G401 (cell line): ENCODE measurements around the gene ITIH4. TPM values are rescaled to one million over a fixed set of nuclear protein-coding genes. Genes with fewer than 3 reads are reported as not detected.

Experiments used
- DNase-seq: peaks from one replicate; pipeline ENCODE4 v3.0.0-alpha.2; 2015; ENCODE audit warnings: low spot score
- in situ Hi-C: cut with HindIII; loops from 2 replicates; pipeline ENCODE4 v1.10.0; 2016; ENCODE audit warnings: low sequenced_read_pairs, mixed read lengths
- total RNA-seq: library from RNA; depleted of rRNA; stranded (reverse); fragments of >200 nt; shearing (Covaris generic); gene quantifications from 2 replicates; pipeline ENCODE4 v1.2.3, GENCODE V29; 2014

The ITIH4 gene
- total RNA-seq, 1 experiment from 2014 or later, result 0.68 TPM

- in situ Hi-C loops, result no loop called here
Observed at GRCh38 chr3:52789746-52790040, 40.8 kb downstream of the ITIH4 start.

GRCh38 chr3:52788890-52789745 is 41.4 kb downstream of the ITIH4 start:
- in situ Hi-C loops, result no loop called here
- no peak for DNase-seq

More at GRCh38 chr3:52789746-52790040, 40.8 kb downstream of the ITIH4 start:
- DNase-seq, result no peak

DNA sequence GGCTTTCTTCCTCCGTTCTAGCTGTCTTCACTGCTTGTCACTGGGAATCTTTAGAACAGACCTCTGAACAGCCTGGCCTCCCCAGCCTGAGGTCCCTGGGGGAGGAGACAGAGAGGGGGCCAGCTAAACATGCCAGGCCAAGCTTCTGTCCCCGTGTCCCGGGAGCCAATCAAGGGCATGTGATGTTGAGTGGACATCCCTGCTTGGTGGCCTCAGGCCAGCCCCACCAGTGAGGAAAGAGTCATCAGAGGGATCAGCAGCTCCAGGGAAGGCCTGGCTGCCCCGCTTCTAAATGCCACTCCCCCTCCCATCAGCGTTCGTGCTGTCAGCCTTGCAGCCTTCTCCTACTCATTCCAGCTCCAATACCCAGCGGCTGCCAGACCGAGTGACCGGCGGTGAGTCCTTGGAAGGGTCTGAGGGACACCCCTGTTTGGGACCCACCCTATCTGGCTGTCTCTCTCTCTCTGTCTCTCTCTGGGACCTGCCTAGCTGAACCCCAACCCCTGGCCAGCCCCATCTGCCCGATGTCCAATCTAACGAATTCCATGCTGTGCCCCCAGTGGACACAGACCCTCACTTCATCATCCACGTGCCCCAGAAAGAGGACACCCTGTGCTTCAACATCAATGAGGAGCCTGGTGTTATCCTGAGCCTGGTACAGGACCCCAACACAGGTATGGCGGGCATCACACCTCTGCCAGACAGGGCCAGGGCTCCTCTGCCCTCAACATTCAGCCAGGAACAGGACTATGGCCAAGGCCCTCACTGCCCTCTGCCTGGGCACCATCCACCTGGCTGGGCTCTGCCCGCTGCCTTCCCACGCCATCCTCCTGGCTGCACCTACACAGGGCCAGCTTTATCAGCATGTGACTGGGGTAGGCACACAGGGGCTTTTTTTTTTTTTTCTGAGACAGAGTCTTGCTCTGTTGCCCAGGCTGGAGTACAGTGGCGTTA is 42.5 kb downstream of the ITIH4 start:
- in situ Hi-C loops, result no loop called here
- DNase-seq, result peak; percentile 4

DNA sequence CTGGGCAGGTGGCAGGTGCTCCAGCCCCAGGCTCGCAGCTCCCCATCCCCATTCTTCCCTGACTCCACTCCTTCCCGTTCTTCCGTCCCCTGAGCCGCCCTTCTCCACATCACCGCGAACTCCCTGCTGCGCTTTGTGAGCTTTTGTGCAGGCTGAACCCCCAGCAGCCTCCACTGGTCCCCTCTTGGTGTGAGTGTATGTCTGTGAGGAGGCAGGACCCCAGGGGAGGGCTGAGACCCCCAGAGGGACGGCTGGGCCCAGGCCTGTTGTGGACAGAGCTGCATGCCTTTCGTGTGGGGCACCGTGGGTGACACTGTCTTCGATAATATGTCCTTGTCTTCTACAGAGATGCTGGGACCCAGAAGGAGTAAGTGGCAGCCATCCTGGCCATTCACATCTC is 43.2 kb downstream of the ITIH4 start:
- in situ Hi-C loops, result no loop called here
- no peak for DNase-seq

- DNase-seq, result no peak
- in situ Hi-C loops, result no loop called here
Observed at GRCh38 chr3:52786330-52787215, 43.9 kb downstream of the ITIH4 start.

- in situ Hi-C loops, result no loop called here
- DNase-seq, result no peak
Observed at GRCh38 chr3:52784931-52785590, 45.4 kb downstream of the ITIH4 start.

- in situ Hi-C loops, result no loop called here
- no peak for DNase-seq
Observed at GRCh38 chr3:52784021-52784621, 46.4 kb downstream of the ITIH4 start.

DNA sequence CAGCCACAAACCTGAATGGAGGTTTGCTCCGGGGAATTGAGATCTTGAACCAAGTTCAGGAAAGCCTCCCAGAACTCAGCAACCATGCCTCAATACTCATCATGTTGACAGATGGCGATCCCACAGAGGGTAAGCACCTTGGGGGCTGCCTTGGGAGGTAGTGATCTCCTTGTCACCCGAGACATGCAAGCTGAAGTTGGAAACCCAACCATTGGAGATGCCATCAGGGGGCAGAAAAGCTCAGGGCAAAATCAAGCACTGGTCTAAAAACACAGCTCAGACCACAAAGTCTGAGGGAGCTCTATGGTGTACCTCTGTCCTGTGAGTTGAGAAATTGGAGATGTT is 47.3 kb downstream of the ITIH4 start:
- in situ Hi-C loops, result no loop called here
- DNase-seq, result no peak

DNA sequence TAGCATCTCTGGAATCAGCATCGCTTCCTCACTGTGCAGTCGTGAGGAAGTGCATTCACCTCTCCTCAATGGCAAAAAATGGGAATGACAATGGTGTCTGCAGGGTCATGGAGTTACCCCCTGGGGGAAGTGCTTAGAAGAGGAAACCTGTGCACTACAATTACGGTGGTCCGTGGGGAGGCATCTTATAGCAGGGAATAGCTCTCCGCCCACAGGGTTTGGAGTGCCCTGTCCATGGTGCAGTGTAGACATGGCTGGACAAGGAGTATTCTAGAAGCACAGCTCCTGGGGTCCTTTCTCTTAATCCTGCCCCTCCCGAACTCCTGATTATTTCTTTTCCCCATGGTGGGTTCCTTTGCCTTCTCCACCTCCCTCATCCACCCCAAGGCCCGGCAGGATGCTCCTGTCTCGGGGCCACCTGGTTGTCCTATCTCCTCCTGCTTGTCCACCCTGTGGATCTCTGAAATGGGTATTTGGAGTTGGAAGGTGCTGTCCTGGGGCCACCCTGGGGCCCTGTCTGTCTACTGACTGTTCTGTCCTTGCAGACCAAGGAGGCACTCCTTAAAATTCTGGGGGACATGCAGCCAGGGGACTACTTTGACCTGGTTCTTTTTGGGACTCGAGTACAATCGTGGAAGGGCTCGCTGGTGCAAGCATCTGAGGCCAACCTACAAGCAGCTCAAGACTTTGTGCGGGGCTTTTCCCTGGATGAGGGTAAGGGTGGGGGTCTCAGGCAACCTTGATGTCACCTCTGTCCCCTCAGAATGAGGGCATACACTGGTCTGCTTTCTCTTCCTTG is 47.9 kb downstream of the ITIH4 start:
- in situ Hi-C loops, result no loop called here
- DNase-seq, result no peak

DNA sequence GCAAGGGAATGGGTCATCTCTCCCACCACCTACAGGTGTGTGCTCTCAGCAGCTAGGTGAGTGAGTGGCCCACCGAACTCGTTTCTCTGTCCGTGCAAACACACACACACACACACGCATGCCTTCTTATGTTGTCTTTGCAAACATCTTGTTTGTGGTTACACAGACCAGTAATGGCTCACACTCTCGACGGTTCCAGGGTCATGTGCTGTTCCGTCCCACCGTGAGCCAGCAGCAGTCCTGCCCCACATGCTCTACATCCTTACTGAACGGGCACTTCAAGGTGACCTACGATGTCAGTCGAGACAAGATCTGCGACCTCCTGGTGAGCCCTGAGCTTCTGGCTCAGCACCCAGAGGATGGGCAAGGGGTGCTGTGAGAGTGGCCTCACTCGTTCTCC is 48.7 kb downstream of the ITIH4 start:
- in situ Hi-C loops, result no loop called here
- no peak for DNase-seq

GRCh38 chr3:52779837-52780585 is 50.5 kb downstream of the ITIH4 start:
- no peak for DNase-seq

GRCh38 chr3:52779011-52779836 is 51.2 kb downstream of the ITIH4 start:
- in situ Hi-C loops, result no loop called here
- no peak for DNase-seq

More at GRCh38 chr3:52779837-52780585, 50.5 kb downstream of the ITIH4 start:
- in situ Hi-C loops, result no loop called here

- in situ Hi-C loops, result no loop called here
- DNase-seq, result no peak
Observed at GRCh38 chr3:52777959-52778805, 52.3 kb downstream of the ITIH4 start.

GRCh38 chr3:52777127-52777958 is 53.1 kb downstream of the ITIH4 start, which contains the start of gene ITIH1:
Gene ITIH1, plus strand, starts transcription at chr3:52777599. Its CDS starts 17 bp downstream, at chr3:52777616.
- no peak for DNase-seq
- in situ Hi-C loops, result no loop called here
